Measurements from ENCODE around the gene ARMC5. TPM values are rescaled to one million over a fixed set of nuclear protein-coding genes. Genes with fewer than 3 reads are reported as not detected.

Gene ARMC5
- total RNA-seq, 1 experiment from 2014 or later = 10.1 TPM

DNA sequence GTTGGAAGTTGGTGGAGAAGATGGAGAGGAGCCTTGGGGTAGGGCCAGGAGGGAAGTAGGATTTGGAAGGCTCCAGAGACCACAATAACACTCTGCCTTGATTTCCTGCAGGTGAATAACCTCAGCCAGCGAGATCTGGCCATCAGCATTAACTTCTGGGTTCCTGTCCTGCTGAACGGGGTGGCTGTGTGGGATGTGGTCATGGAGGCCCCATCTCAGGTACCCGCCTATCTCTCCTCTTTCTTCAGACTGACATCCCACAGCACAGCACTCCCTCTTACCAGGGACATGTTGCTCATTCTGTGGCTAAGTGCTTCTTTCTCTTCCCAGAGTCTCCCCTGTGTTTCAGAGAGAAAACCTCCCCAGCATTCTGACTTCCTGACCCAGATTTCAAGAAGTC, 36.1 kb upstream of the ARMC5 start:
- no peaks in the 10 kb centered on the region for H3K27me3 Mint-ChIP-seq (ENCODE audit: insufficient read depth, unreplicated experiment)
- H3K4me3 Mint-ChIP-seq (ENCODE audit: unreplicated experiment) = no peak overlapping the region
- TF ChIP-seq, protein P1, sequence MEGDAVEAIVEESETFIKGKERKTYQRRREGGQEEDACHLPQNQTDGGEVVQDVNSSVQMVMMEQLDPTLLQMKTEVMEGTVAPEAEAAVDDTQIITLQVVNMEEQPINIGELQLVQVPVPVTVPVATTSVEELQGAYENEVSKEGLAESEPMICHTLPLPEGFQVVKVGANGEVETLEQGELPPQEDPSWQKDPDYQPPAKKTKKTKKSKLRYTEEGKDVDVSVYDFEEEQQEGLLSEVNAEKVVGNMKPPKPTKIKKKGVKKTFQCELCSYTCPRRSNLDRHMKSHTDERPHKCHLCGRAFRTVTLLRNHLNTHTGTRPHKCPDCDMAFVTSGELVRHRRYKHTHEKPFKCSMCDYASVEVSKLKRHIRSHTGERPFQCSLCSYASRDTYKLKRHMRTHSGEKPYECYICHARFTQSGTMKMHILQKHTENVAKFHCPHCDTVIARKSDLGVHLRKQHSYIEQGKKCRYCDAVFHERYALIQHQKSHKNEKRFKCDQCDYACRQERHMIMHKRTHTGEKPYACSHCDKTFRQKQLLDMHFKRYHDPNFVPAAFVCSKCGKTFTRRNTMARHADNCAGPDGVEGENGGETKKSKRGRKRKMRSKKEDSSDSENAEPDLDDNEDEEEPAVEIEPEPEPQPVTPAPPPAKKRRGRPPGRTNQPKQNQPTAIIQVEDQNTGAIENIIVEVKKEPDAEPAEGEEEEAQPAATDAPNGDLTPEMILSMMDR (IDR thresholded peaks at IDR 0.05; ENCODE audit: unreplicated experiment) = no peak
- no TSS peak for BruUV-seq (replicated peaks)
- ChIA-PET POLR2A (no interaction called here), CTCF (no interaction called here)
- no peaks in the 10 kb centered on the region for H3K9me3 Mint-ChIP-seq (ENCODE audit: unreplicated experiment)
- no peak overlapping the region for H3K27ac Mint-ChIP-seq (ENCODE audit: low read depth, unreplicated experiment)
- DNase-seq (ENCODE audit: unreplicated experiment) = no peak
- intact Hi-C loops (cut with micrococcal nuclease) = no loop called here
- no peaks in the 10 kb centered on the region for H3K4me1 Mint-ChIP-seq (ENCODE audit: insufficient read depth, unreplicated experiment)
- H3K36me3 Mint-ChIP-seq (ENCODE audit: insufficient read depth, unreplicated experiment) = peaks cover 7% of the 10 kb centered on the region

DNA sequence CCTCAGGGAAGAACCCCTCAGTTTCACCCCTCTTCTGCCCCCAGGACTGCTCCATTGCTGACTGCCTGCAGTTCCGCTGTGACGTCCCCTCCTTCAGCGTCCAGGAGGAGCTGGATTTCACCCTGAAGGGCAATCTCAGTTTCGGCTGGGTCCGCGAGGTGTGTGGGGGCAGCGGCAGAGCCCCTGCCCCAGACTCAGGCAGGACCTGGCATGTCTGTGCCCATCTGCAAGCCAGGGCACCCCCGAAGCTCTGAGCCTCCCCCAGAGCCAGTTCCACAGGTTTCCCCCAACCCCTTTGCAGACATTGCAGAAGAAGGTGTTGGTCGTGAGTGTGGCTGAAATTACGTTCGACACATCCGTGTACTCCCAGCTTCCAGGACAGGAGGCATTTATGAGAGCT, 35.5 kb upstream of the ARMC5 start:
- ChIA-PET CTCF (interaction anchor here (0.7 kb wide), 1 partner anchor 104 kb away, joined by 3 read pairs; the partner anchor contains the start of gene AHSP), POLR2A (no interaction called here)
- DNase-seq (ENCODE audit: unreplicated experiment) = no peak
- peaks cover 7% of the 10 kb centered on the region for H3K36me3 Mint-ChIP-seq (ENCODE audit: insufficient read depth, unreplicated experiment)
- TF ChIP-seq, protein P1 (IDR thresholded peaks at IDR 0.05; ENCODE audit: unreplicated experiment) = no peak
- intact Hi-C loops (cut with micrococcal nuclease) = no loop called here
- no peak overlapping the region for H3K4me3 Mint-ChIP-seq (ENCODE audit: unreplicated experiment)
- no peaks in the 10 kb centered on the region for H3K27me3 Mint-ChIP-seq (ENCODE audit: insufficient read depth, unreplicated experiment)
- BruUV-seq (replicated peaks) = no TSS peak
- H3K4me1 Mint-ChIP-seq (ENCODE audit: insufficient read depth, unreplicated experiment) = no peaks in the 10 kb centered on the region
- H3K9me3 Mint-ChIP-seq (ENCODE audit: unreplicated experiment) = no peaks in the 10 kb centered on the region
- no peak overlapping the region for H3K27ac Mint-ChIP-seq (ENCODE audit: low read depth, unreplicated experiment)

DNA sequence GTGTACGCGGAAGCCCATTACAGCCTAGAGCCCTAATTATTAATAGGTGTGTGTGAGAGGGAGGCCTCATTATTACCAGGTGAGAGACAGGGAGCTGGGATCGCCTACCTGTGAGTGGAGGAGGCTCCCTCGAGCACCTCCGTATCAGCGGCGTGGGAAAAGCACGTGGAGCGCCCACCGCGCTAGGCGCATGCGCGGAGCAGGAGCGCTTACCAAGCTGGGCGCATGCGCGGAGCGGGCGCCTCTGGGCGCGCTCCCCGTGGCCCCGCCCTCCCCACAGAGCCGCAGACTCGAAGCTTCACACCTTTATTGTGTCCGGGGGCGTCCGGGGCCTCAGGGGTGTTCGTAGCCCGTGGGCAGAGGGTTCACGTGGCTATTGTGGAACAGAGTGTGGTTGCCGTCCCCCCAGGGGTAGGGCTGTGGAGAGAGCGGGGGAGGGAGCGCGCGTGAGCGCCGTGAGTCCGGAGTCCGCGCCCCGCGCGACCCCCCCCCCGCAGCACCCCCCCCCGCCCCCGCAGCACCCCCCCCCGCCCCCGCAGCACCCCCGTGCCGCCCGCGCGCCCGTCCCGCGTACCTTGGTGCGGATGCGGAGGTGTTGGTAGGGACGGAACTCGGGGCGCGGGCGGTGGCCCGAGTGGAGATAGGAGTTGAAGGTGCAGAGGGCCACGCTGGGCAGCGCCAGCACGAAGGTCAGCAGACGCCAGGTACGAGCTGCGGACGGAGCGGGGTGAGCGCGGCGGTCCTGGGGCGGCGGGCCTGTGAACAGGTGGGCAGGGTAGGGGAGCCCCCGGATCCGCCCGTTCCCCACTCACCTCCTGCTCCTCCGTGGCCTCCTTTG, 31.6 kb upstream of the ARMC5 start:
- Mint-ChIP-seq H3K27me3 (ENCODE audit: insufficient read depth, unreplicated experiment) (no peaks in the 10 kb centered on the region), H3K4me1 (ENCODE audit: insufficient read depth, unreplicated experiment) (no peaks in the 10 kb centered on the region), H3K27ac (ENCODE audit: low read depth, unreplicated experiment) (no peak overlapping the region), H3K9me3 (ENCODE audit: unreplicated experiment) (no peaks in the 10 kb centered on the region), H3K36me3 (ENCODE audit: insufficient read depth, unreplicated experiment) (peaks cover 7% of the 10 kb centered on the region), H3K4me3 (ENCODE audit: unreplicated experiment) (no peak overlapping the region)
- no TSS peak for BruUV-seq (replicated peaks)
- TF ChIP-seq, protein P1 (IDR thresholded peaks at IDR 0.05; ENCODE audit: unreplicated experiment) = no peak
- DNase-seq (ENCODE audit: unreplicated experiment) = no peak
- intact Hi-C loops (cut with micrococcal nuclease) = no loop called here
- ChIA-PET CTCF (interaction anchor here (0.9 kb wide), 1 partner anchor 267 kb away, joined by 3 read pairs; no protein-coding TSS in a partner anchor), POLR2A (interaction anchor here (1.2 kb wide), 1 partner anchor 40 kb away, joined by 3 read pairs; no protein-coding TSS in a partner anchor)

DNA sequence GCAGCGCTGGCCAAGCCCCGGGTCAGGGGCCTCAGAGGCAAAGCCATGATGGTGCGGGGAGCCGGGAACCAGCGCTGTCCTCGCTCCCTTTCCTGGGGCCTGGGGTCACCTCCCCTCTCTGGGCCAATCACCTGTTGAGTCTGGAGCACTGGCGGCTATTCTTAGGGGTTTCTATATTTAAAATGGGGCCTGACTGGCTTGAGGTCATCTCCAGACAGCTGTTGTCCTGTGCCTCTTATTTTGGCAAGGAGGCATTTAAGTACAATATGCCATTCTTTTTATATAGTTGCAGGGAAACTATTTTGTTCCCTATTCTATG, 31.1 kb upstream of the ARMC5 start, which contains the start of gene COX6A2:
Gene COX6A2 (minus strand): TSS at position 82 of the 319 bp plus-strand sequence. CDS start 35 bp downstream, at position 47.
- Mint-ChIP-seq H3K4me3 (ENCODE audit: unreplicated experiment) (no peak within 1 kb of the TSS), H3K27me3 (ENCODE audit: insufficient read depth, unreplicated experiment) (no peaks in the 10 kb centered on the region), H3K27ac (ENCODE audit: low read depth, unreplicated experiment) (no peak within 1 kb of the TSS), H3K9me3 (ENCODE audit: unreplicated experiment) (no peaks in the 10 kb centered on the region), H3K36me3 (ENCODE audit: insufficient read depth, unreplicated experiment) (peaks cover 7% of the 10 kb centered on the region), H3K4me1 (ENCODE audit: insufficient read depth, unreplicated experiment) (no peaks in the 10 kb centered on the region)
- ChIA-PET POLR2A (interaction anchor here (0.7 to 3.1 kb wide), 4 partner anchors 25 to 80 kb away, joined by 3 to 27 read pairs (median 3); partner anchors contain the start of gene RUSF1), CTCF (interaction anchor here (0.9 kb wide), 1 partner anchor 268 kb away, joined by 3 read pairs; no protein-coding TSS in a partner anchor)
- no TSS peak for BruUV-seq (replicated peaks)
- TF ChIP-seq, protein P1 (IDR thresholded peaks at IDR 0.05; ENCODE audit: unreplicated experiment) = no peak
- no peak for DNase-seq (ENCODE audit: unreplicated experiment)
- intact Hi-C loops (cut with micrococcal nuclease) = no loop called here
